Measurements from ENCODE around the gene MANEAL.

The MANEAL gene

DNA sequence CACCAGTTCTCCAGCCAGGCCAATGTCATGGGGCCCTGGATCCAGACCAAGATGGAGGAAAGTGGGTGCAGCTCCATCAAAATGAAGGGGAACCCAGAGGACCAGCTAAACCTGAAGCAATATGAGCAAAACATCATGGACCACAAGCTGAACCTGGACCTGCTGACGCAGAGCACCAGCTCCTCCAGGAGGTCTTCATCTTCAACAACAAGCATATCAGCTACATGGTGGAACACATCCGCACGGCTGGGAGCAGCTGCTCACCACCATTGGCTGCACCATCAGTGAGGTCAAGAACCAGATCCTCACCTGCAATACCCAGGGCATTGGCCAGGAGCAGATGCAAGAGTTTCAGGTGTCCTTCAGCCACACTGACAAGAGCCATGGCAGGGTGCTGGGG lies 15.0 kb upstream of the MANEAL start:
- no peak for DNase-seq (ENCODE audit: low read depth in 2 of 2)

DNA sequence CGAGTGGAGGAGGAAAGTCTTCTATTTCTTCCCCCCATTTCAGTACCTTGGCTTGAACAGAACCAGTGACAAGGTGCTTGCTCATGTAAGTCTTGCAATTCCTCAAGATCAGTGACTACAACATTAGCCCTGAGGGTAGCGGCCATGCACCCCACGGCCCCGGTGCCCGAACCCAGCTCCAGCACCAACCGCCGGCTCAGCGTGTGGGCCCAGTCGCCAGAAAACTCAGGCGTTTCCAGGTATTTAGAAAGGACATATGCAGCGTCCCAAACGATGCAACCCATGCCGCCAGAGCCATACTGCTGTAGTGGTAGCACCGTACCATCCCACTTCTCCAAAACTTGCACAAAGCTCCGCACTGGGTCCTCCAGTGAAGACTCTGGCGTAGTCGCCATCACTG lies 11.2 kb upstream of the MANEAL start:
- DNase-seq (ENCODE audit: low read depth in 2 of 2), result no peak

- no peak for DNase-seq (ENCODE audit: low read depth in 2 of 2)
These were observed 532 bp upstream of the MANEAL start for GRCh38 chr1:37792943-37793686.

DNA sequence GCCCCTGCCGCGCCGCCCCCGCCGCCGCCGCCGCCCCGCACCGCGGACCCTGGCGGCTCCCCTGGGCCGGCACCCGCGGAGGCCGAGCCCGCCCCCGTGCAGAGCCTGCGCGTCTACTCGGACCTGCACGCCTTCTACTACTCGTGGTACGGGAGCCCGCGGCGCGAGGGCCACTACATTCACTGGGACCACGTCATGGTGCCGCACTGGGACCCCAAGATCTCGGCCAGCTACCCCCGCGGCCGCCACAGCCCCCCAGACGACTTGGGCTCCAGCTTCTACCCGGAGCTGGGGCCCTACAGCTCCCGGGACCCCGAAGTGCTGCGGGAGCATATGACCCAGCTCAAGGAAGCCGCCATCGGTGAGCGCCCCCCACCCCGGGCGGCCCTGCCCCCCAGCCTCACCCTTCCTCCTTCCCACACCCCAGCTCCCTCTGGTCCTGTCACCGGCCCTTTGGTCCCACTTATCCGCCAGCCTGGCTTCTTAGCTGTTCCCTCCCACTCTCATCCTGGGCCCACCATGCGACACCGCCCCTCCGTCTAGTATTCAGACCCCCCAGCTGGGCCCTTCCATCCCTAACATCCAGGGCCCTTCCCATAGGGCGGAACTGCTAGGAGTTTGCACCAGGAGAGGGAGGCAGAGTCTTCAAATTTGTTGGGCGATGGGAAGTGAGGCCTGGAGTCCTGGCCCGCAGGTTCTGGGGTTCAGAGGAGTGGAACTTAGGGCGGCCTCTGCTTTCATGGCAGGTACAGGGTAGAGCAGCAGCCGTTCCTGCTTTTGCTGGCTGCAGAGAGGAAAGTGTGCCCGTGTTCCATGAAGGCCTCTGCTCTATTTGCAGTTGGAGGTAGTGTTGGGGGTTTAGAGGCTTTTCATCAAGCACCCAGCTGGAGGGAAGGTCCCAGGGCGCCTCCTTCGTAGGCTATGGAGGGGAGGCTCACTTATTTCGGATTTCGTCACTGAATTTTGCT lies 1.0 kb downstream of the MANEAL start:
- DNase-seq (ENCODE audit: low read depth in 2 of 2), result no peak

GRCh38 chr1:37795340-37796125 lies 1.9 kb downstream of the MANEAL start:
- peak in 1 of 2 donors; percentile 42 for DNase-seq (ENCODE audit: low read depth in 2 of 2)

DNA sequence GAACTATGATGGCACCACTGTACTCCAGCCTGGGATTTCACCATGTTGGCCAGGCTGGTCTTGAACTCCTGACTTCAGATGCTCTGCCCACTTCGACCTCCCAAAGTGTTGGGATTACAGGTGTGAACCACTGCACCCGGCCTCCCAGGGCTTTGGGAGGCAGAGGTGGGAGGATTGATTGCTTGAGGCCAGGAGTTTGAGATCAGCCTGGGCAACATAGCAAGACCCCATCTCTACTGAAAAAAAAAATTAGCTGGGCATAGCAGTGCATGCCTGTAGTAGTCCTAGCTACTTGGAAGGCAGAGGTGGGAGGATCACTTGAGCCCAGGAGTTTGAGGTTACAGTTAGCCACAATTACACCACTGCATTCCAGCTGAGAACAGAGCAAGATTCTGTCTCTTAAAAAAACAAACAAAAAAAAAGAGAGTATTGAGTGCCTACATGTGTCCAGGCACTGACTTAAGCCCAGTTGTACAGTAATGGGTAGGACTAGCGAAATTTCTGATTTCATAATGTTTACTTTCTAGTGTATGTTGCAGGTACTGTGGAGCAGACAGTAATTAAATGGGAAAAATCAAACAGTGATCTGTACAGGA lies 4.2 kb downstream of the MANEAL start:
- no peak for DNase-seq (ENCODE audit: low read depth in 2 of 2)

GRCh38 chr1:37802439-37802838 lies 8.8 kb downstream of the MANEAL start:
- DNase-seq (ENCODE audit: low read depth in 2 of 2), result no peak

DNA sequence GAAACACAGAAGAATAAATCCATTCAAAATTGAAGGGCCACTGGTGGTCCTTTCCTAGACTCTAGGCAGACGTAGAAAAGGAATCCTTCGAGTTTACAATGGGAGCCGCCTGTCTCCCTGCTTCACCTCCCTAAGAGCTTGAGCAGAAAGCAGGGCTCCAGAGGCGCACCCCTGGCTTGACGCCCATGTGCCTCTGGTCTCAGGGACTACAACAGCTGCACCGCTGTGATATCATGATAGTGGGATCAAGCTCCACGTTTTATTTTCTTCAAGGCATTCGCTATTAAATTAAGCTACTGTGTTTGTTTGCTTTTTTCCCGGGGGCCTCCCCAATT lies 13.5 kb downstream of the MANEAL start:
- no peak for DNase-seq (ENCODE audit: low read depth in 2 of 2)

GRCh38 chr1:37807555-37808368 lies 14.1 kb downstream of the MANEAL start, which contains the start of the genes C1orf122 and YRDC:
C1orf122 (plus strand) TSS chr1:37807790; CDS start chr1:37808405, 615 bp downstream.
YRDC (minus strand) TSS chr1:37808208; CDS start chr1:37808180, 28 bp downstream.
- DNase-seq (ENCODE audit: low read depth in 2 of 2), result peak; percentile 84 to 92

- DNase-seq (ENCODE audit: low read depth in 2 of 2), result peak in 1 of 2 donors; percentile 42
These were observed 15.0 kb downstream of the MANEAL start for GRCh38 chr1:37808369-37809319.

DNA sequence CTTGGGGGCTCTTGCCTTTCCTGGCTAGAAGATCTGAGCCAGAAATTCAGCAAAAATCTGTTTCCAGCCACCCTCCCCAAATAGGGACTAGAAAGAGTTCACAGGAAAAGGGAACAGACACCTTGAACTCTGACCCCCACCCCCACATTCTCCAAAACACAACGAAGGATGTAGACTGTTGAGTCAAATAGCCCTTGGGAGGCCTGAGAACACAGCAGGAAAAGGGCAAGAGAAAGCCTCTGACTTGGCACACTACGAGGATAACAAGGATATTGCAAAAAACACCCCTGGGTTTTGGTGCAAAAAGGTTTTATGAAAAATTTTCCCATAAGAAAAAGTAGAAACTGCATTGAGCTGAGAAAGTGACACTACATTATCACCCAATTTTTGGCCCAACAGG lies 16.3 kb downstream of the MANEAL start:
- DNase-seq (ENCODE audit: low read depth in 2 of 2), result no peak

DNA sequence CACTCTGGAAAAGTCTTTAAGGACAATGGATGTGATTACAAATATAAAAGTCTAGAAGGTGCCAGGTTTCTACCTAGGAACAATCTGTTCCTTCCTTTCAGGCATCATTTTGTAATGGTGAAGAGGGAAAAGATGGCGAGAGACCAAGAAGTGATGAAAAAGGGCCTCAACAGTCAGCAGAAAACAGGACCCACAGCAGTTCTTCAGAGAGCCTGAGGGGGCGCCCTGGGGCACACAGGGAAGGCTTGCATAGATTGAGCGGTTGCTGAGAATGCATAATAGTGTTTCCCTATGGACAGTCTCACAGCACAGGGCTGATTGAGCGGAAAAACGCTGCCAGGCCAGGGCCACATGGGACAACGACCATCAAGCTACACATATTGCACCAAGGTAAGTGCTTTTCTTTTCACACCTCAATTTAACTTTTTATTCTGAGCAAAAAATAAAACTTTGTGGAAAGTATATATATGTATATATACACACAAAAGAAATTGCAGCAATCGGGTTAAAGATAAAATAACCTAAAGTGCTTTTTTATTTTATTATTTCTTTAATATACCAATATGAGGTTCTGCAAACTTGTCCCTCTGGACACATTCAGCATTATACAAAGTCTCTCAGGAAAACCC lies 17.5 kb downstream of the MANEAL start:
- peak; percentile 43 to 54 for DNase-seq (ENCODE audit: low read depth in 2 of 2)

DNA sequence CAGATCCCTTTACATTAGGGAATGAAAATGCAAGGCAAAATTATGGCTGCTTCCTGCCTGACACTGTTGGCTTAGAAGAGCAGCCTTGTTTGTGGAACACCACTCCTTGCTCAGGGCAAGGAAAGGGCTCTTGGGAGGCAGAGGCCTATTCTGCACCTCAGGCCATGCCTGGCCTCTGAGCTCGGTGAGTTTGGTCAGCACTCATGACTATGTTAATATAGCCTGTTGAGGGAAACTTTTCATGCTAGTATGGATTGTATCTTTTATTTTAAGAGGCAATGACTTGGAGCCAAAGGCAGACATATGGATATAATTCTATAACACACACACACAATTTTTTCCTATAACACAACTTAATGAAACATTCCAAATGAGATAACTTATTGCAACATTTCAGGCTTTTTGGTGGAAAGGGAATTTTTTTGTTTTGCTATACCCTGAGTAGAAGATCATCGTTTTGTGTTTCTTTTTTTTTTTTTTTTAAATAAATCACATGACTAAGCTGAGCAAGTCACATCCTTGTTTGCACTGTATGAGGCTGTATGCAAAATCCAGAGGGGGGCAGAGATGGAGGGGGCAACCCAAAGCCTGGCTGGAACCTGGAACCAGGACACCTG lies 20.0 kb downstream of the MANEAL start:
- no peak for DNase-seq (ENCODE audit: low read depth in 2 of 2)

DNA sequence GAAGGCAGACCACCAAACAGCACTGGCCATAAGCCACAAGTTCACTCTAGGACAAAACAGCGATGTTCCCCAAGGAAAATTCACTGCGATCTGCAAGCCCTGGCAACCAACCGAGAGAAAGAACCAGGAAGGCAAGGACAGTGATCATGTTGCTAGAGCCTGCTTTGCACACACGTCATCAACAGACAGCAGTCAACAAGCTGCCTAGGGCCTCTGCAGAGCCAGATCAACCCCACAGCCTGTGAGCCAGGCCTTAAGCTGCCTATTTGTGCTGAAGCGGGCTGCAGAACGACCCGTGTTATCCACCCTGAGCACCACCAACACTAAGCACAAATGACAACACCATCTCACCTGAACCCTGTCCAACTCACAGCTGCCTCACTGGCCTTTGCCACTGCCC lies 20.6 kb downstream of the MANEAL start:
- no peak for DNase-seq (ENCODE audit: low read depth in 2 of 2)

- DNase-seq (ENCODE audit: low read depth in 2 of 2), result no peak
These were observed 23.8 kb downstream of the MANEAL start for GRCh38 chr1:37817481-37817880.

GRCh38 chr1:37821481-37821880 lies 27.8 kb downstream of the MANEAL start:
- no peak for DNase-seq (ENCODE audit: low read depth in 2 of 2)

GRCh38 chr1:37822906-37823815 lies 29.5 kb downstream of the MANEAL start:
- DNase-seq (ENCODE audit: low read depth in 2 of 2), result no peak

DNA sequence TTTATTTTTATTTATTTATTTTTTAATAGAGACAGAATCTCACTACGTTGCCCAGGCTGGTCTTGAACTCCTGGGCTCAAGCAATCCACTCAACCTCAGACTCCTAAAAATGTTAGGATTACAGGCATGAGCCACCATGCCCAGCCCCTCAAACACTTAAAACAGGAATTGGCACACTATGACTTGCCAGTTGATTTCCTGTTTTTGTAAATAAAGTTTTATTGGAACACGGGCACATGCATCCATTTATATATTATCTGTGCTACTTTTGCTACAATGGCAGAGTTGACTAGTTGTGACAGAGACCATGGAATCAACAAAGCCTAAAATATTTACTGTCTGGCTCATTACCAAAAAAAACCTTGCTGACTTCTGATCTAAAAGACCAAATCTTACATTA lies 30.4 kb downstream of the MANEAL start:
- DNase-seq (ENCODE audit: low read depth in 2 of 2), result no peak

Data from stimulated activated CD4-positive, alpha-beta T cell treated with anti-CD3 and anti-CD28 coated beads, Interleukin-1b, Interleukin-23, amount 100 ng/mL, for 4 hours (primary cell).